ENCODE data around the gene ZNF441. TPM values are rescaled to one million over a fixed set of nuclear protein-coding genes. Genes with fewer than 3 reads are reported as not detected.

The ZNF441 gene
- 13.3 TPM for total RNA-seq

GRCh38 chr19:11766597-11767591, at the start of gene ZNF441:
ZNF441 (plus strand) TSS chr19:11767000; CDS start chr19:11767194, 194 bp downstream.
- intact Hi-C loops (cut with DNase I) = no loop called here
- DNase-seq (ENCODE audit: low spot score) = peak; percentile 99
- ATAC-seq = peak; percentile 100

- intact Hi-C loops (cut with DNase I) = no loop called here
- ATAC-seq (no peak), DNase-seq (ENCODE audit: low spot score) (no peak)
These were observed 45.1 kb upstream of the ZNF441 start for GRCh38 chr19:11721681-11722080.

GRCh38 chr19:11722414-11722813, 44.4 kb upstream of the ZNF441 start:
- intact Hi-C loops (cut with DNase I) = no loop called here

GRCh38 chr19:11729586-11729985, 37.2 kb upstream of the ZNF441 start:
- DNase-seq (ENCODE audit: low spot score) (no peak), ATAC-seq (no peak)
- intact Hi-C loops (cut with DNase I) = no loop called here

More at GRCh38 chr19:11722414-11722813, 44.4 kb upstream of the ZNF441 start:
- ATAC-seq = no peak
- no peak for DNase-seq (ENCODE audit: low spot score)

- intact Hi-C loops (cut with DNase I) = no loop called here
- no peak for ATAC-seq
- no peak for DNase-seq (ENCODE audit: low spot score)
These were observed 31.4 kb upstream of the ZNF441 start for GRCh38 chr19:11735375-11735774.

- ATAC-seq (no peak), DNase-seq (ENCODE audit: low spot score) (no peak)
- intact Hi-C loops (cut with DNase I) = no loop called here
These were observed 30.1 kb upstream of the ZNF441 start for GRCh38 chr19:11736696-11737095.

- DNase-seq (ENCODE audit: low spot score) = peak; percentile 66
- intact Hi-C loops (cut with DNase I) = no loop called here
- peak; percentile 40 for ATAC-seq
These were observed 28.6 kb upstream of the ZNF441 start for GRCh38 chr19:11737964-11738745.

- DNase-seq (ENCODE audit: low spot score) = peak; percentile 100
- ATAC-seq = peak; percentile 100
- intact Hi-C loops (cut with DNase I) = no loop called here
These were observed 27.8 kb upstream of the ZNF441 start, which contains the start of gene ZNF823 for GRCh38 chr19:11738746-11739620. ZNF823 (minus strand) TSS chr19:11738946; CDS start chr19:11738819, 127 bp downstream.

- no peak for ATAC-seq
- DNase-seq (ENCODE audit: low spot score) = no peak
- intact Hi-C loops (cut with DNase I) = no loop called here
These were observed 20.9 kb upstream of the ZNF441 start for GRCh38 chr19:11745869-11746268.

- no peak for ATAC-seq
- no peak for DNase-seq (ENCODE audit: low spot score)
- intact Hi-C loops (cut with DNase I) = no loop called here
These were observed 19.5 kb upstream of the ZNF441 start for GRCh38 chr19:11747277-11747676.

- ATAC-seq (no peak), DNase-seq (ENCODE audit: low spot score) (no peak)
- intact Hi-C loops (cut with DNase I) = no loop called here
These were observed 17.0 kb upstream of the ZNF441 start for GRCh38 chr19:11749751-11750150.

GRCh38 chr19:11752244-11752736, 14.5 kb upstream of the ZNF441 start:
- intact Hi-C loops (cut with DNase I) = no loop called here
- no peak for DNase-seq (ENCODE audit: low spot score)
- no peak for ATAC-seq

GRCh38 chr19:11754663-11755062, 12.1 kb upstream of the ZNF441 start:
- ATAC-seq (no peak), DNase-seq (ENCODE audit: low spot score) (no peak)
- intact Hi-C loops (cut with DNase I) = no loop called here

- intact Hi-C loops (cut with DNase I) = no loop called here
- ATAC-seq = no peak
These were observed 9.8 kb upstream of the ZNF441 start for GRCh38 chr19:11756965-11757364.

GRCh38 chr19:11759805-11760204, 7.0 kb upstream of the ZNF441 start:
- no peak for ATAC-seq
- DNase-seq (ENCODE audit: low spot score) = no peak
- intact Hi-C loops (cut with DNase I) = no loop called here

More at GRCh38 chr19:11756965-11757364, 9.8 kb upstream of the ZNF441 start:
- no peak for DNase-seq (ENCODE audit: low spot score)

GRCh38 chr19:11763117-11763516, 3.7 kb upstream of the ZNF441 start:
- DNase-seq (ENCODE audit: low spot score) (no peak), ATAC-seq (no peak)
- intact Hi-C loops (cut with DNase I) = no loop called here

GRCh38 chr19:11763611-11764010, 3.2 kb upstream of the ZNF441 start:
- intact Hi-C loops (cut with DNase I) = no loop called here
- no peak for ATAC-seq
- DNase-seq (ENCODE audit: low spot score) = no peak

GRCh38 chr19:11767633-11768133, 883 bp downstream of the ZNF441 start:
- DNase-seq (ENCODE audit: low spot score) = peak; percentile 61
- intact Hi-C loops (cut with DNase I) = no loop called here
- ATAC-seq = peak; percentile 16

Measured in sciatic nerve (tissue), 2 donors.